Measurements from ENCODE around the gene IQGAP3.

DNA sequence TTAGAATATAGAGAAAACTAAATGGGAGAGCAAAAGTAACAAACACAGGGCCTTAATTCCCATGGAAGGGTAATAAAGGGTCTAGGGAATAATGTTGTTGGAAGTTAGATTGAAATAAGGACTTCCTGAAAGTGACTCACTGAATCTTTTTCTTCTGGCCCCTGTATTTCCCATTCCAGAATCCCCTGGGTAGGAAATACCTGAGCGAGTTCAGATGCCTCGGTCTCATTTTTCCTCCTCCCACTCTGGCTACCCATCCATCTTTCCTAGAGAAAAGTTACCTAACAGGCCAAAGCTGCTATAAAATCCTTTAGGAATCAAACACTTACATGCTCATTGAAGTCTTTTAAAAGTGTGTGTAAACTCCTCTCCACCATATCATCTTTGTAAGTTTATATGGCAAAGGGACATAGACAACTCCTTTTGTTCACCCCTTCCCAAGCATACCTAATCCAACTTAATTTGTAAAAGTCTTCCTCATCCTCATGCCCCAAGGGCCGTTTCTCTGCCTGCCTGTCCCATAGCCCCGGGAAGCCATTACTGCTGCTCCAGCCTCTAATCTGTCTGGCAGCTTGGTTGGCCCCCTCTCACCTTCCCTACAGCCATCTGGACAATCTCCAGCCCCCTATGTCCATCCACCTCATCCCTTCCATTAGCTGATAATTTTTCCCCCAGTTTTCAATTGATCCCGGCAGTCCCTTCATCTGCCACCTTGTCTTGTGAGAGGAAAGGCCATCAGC lies 68.5 kb downstream of the IQGAP3 start:
- no peak for TF ChIP-seq POLR2A (IDR thresholded peaks at IDR 0.05)
- TF ChIP-seq, protein P1, sequence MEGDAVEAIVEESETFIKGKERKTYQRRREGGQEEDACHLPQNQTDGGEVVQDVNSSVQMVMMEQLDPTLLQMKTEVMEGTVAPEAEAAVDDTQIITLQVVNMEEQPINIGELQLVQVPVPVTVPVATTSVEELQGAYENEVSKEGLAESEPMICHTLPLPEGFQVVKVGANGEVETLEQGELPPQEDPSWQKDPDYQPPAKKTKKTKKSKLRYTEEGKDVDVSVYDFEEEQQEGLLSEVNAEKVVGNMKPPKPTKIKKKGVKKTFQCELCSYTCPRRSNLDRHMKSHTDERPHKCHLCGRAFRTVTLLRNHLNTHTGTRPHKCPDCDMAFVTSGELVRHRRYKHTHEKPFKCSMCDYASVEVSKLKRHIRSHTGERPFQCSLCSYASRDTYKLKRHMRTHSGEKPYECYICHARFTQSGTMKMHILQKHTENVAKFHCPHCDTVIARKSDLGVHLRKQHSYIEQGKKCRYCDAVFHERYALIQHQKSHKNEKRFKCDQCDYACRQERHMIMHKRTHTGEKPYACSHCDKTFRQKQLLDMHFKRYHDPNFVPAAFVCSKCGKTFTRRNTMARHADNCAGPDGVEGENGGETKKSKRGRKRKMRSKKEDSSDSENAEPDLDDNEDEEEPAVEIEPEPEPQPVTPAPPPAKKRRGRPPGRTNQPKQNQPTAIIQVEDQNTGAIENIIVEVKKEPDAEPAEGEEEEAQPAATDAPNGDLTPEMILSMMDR (IDR thresholded peaks at IDR 0.05 in 8 of 11, conservative IDR thresholded peaks at IDR 0.05 in 3 of 11) = no peak
- no peak for TF ChIP-seq POLR2AphosphoS5 (IDR thresholded peaks at IDR 0.05)
